ENCODE measurements around the gene MAD1L1.

DNA sequence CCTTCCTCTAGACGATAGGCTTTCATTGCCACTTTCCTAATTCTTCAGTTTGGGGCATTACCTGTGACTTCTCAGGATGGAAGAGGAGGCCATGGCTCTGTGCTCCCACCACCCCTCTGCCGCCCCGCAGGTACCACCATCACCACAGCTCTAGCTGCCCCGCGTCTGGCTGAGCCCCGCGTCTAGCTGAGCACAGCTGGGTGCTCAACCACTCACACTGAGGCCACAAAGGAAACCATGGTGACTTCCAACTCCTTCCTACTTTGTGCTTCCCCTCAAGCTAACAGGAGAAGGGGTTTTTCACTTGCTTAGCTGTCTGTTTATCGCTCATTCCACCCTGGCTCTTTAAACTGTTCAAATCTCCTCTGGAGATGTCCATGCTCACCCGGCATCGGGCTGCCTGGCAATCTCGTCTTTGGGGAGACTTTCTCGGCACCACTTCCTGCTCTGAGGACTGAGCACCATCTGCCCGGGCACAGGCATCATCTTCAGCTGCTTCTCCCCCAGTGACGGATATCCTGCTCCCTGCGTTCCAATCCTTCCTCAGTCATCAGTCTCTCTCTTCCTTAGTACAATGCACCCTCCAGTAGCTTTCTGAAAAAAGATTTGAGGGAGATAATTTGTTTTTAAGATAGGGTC, 59.4 kb downstream of the MAD1L1 start:
- TF ChIP-seq, protein P1, sequence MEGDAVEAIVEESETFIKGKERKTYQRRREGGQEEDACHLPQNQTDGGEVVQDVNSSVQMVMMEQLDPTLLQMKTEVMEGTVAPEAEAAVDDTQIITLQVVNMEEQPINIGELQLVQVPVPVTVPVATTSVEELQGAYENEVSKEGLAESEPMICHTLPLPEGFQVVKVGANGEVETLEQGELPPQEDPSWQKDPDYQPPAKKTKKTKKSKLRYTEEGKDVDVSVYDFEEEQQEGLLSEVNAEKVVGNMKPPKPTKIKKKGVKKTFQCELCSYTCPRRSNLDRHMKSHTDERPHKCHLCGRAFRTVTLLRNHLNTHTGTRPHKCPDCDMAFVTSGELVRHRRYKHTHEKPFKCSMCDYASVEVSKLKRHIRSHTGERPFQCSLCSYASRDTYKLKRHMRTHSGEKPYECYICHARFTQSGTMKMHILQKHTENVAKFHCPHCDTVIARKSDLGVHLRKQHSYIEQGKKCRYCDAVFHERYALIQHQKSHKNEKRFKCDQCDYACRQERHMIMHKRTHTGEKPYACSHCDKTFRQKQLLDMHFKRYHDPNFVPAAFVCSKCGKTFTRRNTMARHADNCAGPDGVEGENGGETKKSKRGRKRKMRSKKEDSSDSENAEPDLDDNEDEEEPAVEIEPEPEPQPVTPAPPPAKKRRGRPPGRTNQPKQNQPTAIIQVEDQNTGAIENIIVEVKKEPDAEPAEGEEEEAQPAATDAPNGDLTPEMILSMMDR (IDR thresholded peaks at IDR 0.05): no peak
- TF ChIP-seq POLR2A (IDR thresholded peaks at IDR 0.05): no peak
